Raji (cell line): ENCODE data around the gene MTHFD2L.

Source experiments
- POLR2A ChIP-seq: IDR thresholded peaks from 2 replicates; pipeline ENCODE4 v1.6.1; 2011; ENCODE audit warnings: low read depth, low read length, control low read depth; ENCODE audit not compliant: insufficient read depth

Gene MTHFD2L

GRCh38 chr4:74202062-74202586 is 44.2 kb downstream of the MTHFD2L start:
- no peak for TF ChIP-seq POLR2A

- TF ChIP-seq POLR2A, result no peak
These were observed 45.5 kb downstream of the MTHFD2L start for GRCh38 chr4:74203467-74203866.

- TF ChIP-seq POLR2A, result no peak
These were observed 47.1 kb downstream of the MTHFD2L start for GRCh38 chr4:74205046-74205445.

GRCh38 chr4:74205559-74205958 is 47.6 kb downstream of the MTHFD2L start:
- no peak for TF ChIP-seq POLR2A

- no peak for TF ChIP-seq POLR2A
These were observed 48.3 kb downstream of the MTHFD2L start for GRCh38 chr4:74206088-74206825.

GRCh38 chr4:74217365-74217764 is 59.4 kb downstream of the MTHFD2L start:
- no peak for TF ChIP-seq POLR2A

- no peak for TF ChIP-seq POLR2A
These were observed 60.3 kb downstream of the MTHFD2L start for GRCh38 chr4:74218201-74218600.

- no peak for TF ChIP-seq POLR2A
These were observed 61.3 kb downstream of the MTHFD2L start for GRCh38 chr4:74219240-74219639.

GRCh38 chr4:74223098-74223497 is 65.2 kb downstream of the MTHFD2L start:
- no peak for TF ChIP-seq POLR2A

GRCh38 chr4:74223801-74224200 is 65.9 kb downstream of the MTHFD2L start:
- TF ChIP-seq POLR2A, result no peak

GRCh38 chr4:74228691-74229640 is 71.0 kb downstream of the MTHFD2L start:
- TF ChIP-seq POLR2A, result no peak

GRCh38 chr4:74230902-74231499 is 73.1 kb downstream of the MTHFD2L start:
- no peak for TF ChIP-seq POLR2A

GRCh38 chr4:74235135-74235534 is 77.2 kb downstream of the MTHFD2L start:
- no peak for TF ChIP-seq POLR2A

- no peak for TF ChIP-seq POLR2A
These were observed 79.6 kb downstream of the MTHFD2L start for GRCh38 chr4:74237425-74237966.

GRCh38 chr4:74244049-74244448 is 86.1 kb downstream of the MTHFD2L start:
- TF ChIP-seq POLR2A, result no peak
